ENCODE results near the gene USHBP1. TPM values are rescaled to one million over a fixed set of nuclear protein-coding genes. Genes with fewer than 3 reads are reported as not detected.

USHBP1 gene
- total and polyA plus RNA-seq, 2 of the 13 experiments (the other 11 are each of a cell fraction or from before 2014, with no cell fraction given), result 0.15 to 1.5 TPM

DNA sequence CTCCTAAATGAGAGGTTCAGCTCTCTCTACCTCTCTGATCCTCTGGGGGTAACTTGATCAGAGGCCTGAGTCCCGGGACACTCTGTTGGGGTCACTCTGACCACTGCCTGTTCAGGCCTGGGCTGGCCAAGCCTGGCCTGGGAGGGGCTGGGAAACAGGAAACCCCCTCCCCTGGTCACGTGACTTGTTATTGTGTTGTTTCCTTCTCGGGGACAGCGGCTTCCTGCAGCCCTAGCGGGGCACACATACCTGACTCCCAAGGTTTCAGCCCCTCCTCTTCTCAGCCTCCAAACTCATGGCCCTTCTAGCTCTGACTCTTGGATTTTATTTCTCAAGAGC is at the start of gene USHBP1 (continued):
- TF ChIP-seq LCORL (IDR thresholded peaks at IDR 0.05) (no peak), LCORL (CRISPR knock-in tag; IDR thresholded peaks at IDR 0.05) (0 out of 2 replicates have a peak, but pooled peaks have one; percentile 44), ASH2L (IDR thresholded peaks at IDR 0.05; ENCODE audit: insufficient read length, low read depth, low read length) (no peak), NRL (CRISPR knock-in tag; IDR thresholded peaks at IDR 0.05; ENCODE audit: borderline replicate concordance) (no peak), THAP7 (CRISPR knock-in tag; IDR thresholded peaks at IDR 0.05) (no peak), MTA3 (CRISPR knock-in tag; IDR thresholded peaks at IDR 0.05) (no peak), ZSCAN21 (CRISPR knock-in tag; IDR thresholded peaks at IDR 0.05; ENCODE audit: borderline replicate concordance) (0 out of 2 replicates have a peak, but pooled peaks have one; percentile 21), KAT8 (CRISPR knock-in tag; IDR thresholded peaks at IDR 0.05) (peak; percentile 19; the same call in 1 of the 2 replicates), ZNF318 (CRISPR knock-in tag; IDR thresholded peaks at IDR 0.05) (no peak), KDM1A (CRISPR knock-in tag; IDR thresholded peaks at IDR 0.05) (no peak), BHLHE40 (IDR thresholded peaks at IDR 0.05; ENCODE audit: low read length) (peak; percentile 58), ATM (IDR thresholded peaks at IDR 0.05; ENCODE audit: borderline replicate concordance) (no peak), THAP11 (CRISPR knock-in tag; IDR thresholded peaks at IDR 0.05) (peak; percentile 58; the same call in 1 of the 2 replicates)
- TF ChIP-seq, protein P1, sequence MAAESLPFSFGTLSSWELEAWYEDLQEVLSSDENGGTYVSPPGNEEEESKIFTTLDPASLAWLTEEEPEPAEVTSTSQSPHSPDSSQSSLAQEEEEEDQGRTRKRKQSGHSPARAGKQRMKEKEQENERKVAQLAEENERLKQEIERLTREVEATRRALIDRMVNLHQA (CRISPR knock-in tag; IDR thresholded peaks at IDR 0.05), result no peak

Measured in HepG2 (cell line).